GM10248 (cell line): ENCODE data around the gene ACRBP.
"Not testable (repeated sequence)": the region's sequence is repeated elsewhere in the genome, so short reads cannot be mapped to it uniquely, and the experiment has no call there.

ENCODE experiments used
- CTCF ChIA-PET: fragments of 300-600 bp; sonication (Branson Sonifier 250); formaldehyde crosslinking; extraction: SDS; loops from one replicate; lab custom pipeline; 2021; ENCODE audit warnings: antibody characterized with exemption; lab: Yijun Ruan, JAX
- POLR2A ChIA-PET: fragments of 350-650 bp; sonication (Branson Sonifier 250); formaldehyde crosslinking; extraction: SDS; loops from one replicate; lab custom pipeline; 2020; ENCODE audit warnings: antibody characterized with exemption; lab: Yijun Ruan, JAX
- DNase-seq: peaks from one replicate; pipeline ENCODE4 v3.0.0; 2012; ENCODE audit errors: extremely low spot score
- TF ChIP-seq, protein P1 (sequence below): IDR thresholded peaks from 2 replicates; pipeline ENCODE4 v1.5.1; 2012; ENCODE audit warnings: mild to moderate bottlenecking, low read depth; ENCODE audit errors: extremely low read depth, missing control alignments, control extremely low read depth

ACRBP gene

DNA sequence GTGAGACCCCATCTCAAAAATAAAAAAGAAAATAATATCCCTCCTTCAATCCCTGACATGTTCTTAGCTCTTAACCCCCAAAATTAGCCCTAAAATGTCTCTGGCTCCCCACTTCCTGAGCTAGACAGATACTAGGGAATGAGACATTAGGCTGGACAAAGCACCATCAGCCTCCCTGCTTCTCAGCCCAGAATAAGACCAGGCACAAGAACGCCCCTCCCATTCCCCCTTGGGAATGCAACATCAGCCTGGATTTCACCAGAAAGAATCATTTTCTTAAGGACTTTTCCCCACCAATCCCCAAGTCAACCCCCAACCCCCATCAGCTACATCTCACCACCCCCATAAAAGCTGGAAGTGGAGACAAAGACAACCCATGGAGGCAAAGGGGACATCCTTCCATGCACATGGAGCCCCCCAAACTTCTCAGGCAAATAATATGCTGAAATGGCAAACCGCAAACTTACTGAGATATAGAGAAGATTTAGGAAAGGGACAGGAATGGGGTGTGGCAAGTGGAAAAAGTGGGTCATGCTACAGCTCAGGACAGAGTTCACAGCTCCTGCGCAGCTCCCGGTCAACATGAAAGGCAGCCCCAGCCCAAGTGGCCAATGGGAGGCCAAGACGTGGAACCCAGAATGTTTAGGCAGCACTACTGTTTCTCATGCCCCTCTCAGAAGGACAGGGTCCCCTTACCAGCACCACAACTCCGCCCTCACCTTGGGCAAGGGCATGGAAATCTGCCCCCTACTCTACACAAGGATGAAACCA lies 42.8 kb downstream of the ACRBP start:
- no peak for DNase-seq
- TF ChIP-seq, protein P1, sequence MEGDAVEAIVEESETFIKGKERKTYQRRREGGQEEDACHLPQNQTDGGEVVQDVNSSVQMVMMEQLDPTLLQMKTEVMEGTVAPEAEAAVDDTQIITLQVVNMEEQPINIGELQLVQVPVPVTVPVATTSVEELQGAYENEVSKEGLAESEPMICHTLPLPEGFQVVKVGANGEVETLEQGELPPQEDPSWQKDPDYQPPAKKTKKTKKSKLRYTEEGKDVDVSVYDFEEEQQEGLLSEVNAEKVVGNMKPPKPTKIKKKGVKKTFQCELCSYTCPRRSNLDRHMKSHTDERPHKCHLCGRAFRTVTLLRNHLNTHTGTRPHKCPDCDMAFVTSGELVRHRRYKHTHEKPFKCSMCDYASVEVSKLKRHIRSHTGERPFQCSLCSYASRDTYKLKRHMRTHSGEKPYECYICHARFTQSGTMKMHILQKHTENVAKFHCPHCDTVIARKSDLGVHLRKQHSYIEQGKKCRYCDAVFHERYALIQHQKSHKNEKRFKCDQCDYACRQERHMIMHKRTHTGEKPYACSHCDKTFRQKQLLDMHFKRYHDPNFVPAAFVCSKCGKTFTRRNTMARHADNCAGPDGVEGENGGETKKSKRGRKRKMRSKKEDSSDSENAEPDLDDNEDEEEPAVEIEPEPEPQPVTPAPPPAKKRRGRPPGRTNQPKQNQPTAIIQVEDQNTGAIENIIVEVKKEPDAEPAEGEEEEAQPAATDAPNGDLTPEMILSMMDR = no peak
- ChIA-PET POLR2A (interaction anchor here (0.8 to 1.7 kb wide), 3 partner anchors 9 to 14 kb away, joined by 3 to 13 read pairs (median 3); no protein-coding TSS in a partner anchor), CTCF (interaction anchor here (0.8 to 2.7 kb wide), 6 partner anchors 32 to 173 kb away, joined by 3 to 11 read pairs (median 3); partner anchors contain the start of gene NOP2)

DNA sequence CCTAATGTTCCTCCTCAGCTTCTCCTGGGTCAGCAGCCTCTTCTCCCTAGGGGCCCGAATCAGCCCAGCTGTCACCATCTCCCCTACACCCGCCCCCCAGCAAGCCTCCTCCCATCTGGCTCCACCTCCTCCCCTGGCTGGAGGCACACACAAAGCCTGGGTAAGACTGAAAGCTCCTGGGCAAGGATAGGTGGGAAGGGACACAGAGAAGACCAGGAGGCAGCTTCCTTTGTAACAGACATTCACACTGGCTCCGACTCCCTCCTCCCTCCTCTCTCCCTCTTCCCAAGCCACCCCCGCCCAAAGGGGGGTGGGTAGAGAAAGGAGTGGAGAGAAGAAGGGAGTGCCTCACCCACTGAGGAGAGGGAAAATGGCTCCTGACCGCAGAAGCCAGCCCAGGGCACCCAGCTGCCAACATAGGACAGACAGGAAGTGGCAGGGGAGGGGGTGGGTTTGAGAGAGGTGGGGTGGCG lies 44.1 kb downstream of the ACRBP start:
- ChIA-PET POLR2A (interaction anchor here (0.6 kb wide), 1 partner anchor 26 kb away, joined by 3 read pairs; no protein-coding TSS in a partner anchor), CTCF (interaction anchor here (0.8 to 2.7 kb wide), 10 partner anchors 11 to 269 kb away, joined by 3 to 11 read pairs (median 4); no protein-coding TSS in a partner anchor)
- TF ChIP-seq, protein P1 = no peak
- DNase-seq = no peak

DNA sequence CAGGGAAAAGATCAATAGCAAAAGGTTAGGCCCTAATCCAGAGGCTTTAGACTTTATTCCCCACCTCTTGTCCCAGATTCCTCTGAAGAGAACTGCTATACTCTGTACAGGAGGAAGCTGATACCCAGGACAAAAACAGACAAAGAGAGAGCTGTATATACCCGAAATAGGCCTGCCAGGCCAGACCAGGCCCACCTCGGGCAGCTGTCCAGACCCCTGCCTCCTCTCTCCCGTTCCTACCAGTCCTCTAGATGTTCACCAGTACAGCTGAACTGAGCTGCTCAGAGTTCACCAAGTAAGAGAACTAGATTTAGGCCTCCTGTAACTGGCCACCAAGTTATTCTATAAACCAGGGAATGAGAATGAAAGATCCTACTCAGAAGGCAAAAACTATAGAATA lies 44.7 kb downstream of the ACRBP start:
- TF ChIP-seq, protein P1 = no peak
- CTCF ChIA-PET = interaction anchor here (0.8 to 2.7 kb wide), 10 partner anchors 11 to 269 kb away, joined by 3 to 11 read pairs (median 4); no protein-coding TSS in a partner anchor
- no peak for DNase-seq
- POLR2A ChIA-PET = interaction anchor here (0.6 kb wide), 1 partner anchor 27 kb away, joined by 3 read pairs; no protein-coding TSS in a partner anchor

DNA sequence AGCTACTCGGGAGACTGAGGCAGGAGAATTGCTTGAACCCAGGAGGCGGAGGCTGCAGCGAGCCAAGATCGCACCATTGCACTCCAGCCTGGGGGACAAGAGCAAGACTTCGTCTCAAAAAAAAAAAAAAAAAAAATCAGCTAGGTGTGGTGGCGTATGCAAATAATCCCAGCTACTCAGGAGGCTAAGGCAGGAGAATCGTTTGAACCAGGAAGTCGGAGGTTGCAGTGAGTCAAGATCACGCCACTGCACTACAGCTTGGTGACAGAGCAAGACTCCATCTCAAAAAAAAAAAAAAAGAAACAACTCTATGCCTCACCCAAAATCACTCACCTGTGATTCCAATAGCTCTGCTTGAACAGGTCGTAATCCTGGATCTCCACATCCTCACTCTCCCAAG lies 51.6 kb downstream of the ACRBP start:
- ChIA-PET CTCF (interaction anchor here (0.9 to 2.9 kb wide), 4 partner anchors 12 to 31 kb away, joined by 3 to 10 read pairs (median 4); partner anchors contain the start of gene NOP2), POLR2A (interaction anchor here (0.6 to 1.9 kb wide), 7 partner anchors 8 to 57 kb away, joined by 3 to 13 read pairs (median 4); no protein-coding TSS in a partner anchor)
- DNase-seq = not testable (repeated sequence)

DNA sequence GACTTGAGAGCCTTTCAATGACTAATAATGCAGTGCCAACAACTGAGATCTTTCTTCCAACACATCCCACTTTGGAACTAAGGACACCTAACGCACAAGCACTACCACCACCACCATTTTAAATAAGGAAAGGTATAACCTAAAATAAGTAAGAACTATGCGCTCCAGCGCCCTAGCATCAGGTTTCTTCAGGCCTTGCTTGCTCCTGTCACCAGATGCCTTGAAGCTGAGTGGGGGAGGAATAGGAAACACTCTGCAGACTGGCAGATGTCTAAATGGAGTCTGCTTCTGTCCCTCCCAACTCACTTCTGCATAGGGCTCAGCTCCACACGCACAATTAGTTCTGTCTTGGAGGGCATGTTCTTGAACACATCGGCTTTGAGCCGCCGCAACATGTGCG lies 55.1 kb downstream of the ACRBP start:
- CTCF ChIA-PET = interaction anchor here (1.0 to 2.0 kb wide), 2 partner anchors 15 to 22 kb away, joined by 3 to 9 read pairs; no protein-coding TSS in a partner anchor
- TF ChIP-seq, protein P1 = no peak
- POLR2A ChIA-PET = no interaction called here
- no peak for DNase-seq
